GM15510 (cell line): ENCODE measurements around the gene FOXB2.

Experiments
- POLR2A ChIP-seq: IDR thresholded peaks from 3 replicates; pipeline ENCODE4 v1.6.1; 2011; ENCODE audit warnings: borderline replicate concordance; ENCODE audit not compliant: insufficient read length; ENCODE audit errors: extremely low read depth

The FOXB2 gene

GRCh38 chr9:77013206-77013931 lies 6.1 kb upstream of the FOXB2 start:
- no peak for TF ChIP-seq POLR2A

DNA sequence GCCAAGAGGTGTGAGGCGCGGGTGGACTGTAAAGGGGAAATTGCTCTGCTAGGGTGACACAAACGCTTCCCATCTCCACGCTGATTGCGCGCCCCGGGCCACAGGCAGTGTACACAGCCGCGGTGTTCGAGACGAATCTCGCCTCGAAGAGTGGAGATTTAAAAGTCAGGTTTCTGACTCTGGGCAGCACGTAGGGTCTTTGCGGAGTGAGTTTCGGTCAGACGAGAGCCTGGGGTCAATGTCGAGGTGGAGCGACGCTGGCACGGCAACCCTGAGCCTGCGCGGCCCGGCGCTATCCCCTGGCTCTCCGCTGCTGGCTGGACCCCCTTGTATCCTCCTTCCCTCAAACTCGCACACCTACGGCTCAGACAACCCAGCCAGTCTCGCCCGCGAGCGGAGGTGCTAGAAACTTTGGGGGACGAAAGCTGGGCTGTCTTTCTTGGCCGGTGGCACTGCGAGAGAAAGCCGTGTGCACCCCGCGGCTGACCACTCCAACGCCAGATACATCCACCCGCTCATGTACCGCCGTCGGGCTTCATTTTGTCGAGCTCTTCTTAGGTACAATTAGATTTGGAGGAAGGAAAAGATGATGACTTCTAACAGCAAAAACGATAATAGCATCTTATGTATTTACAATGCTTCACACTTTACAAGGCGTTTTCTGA lies 5.4 kb upstream of the FOXB2 start:
- TF ChIP-seq POLR2A: no peak

GRCh38 chr9:77014597-77015263 lies 4.7 kb upstream of the FOXB2 start:
- TF ChIP-seq POLR2A: no peak

DNA sequence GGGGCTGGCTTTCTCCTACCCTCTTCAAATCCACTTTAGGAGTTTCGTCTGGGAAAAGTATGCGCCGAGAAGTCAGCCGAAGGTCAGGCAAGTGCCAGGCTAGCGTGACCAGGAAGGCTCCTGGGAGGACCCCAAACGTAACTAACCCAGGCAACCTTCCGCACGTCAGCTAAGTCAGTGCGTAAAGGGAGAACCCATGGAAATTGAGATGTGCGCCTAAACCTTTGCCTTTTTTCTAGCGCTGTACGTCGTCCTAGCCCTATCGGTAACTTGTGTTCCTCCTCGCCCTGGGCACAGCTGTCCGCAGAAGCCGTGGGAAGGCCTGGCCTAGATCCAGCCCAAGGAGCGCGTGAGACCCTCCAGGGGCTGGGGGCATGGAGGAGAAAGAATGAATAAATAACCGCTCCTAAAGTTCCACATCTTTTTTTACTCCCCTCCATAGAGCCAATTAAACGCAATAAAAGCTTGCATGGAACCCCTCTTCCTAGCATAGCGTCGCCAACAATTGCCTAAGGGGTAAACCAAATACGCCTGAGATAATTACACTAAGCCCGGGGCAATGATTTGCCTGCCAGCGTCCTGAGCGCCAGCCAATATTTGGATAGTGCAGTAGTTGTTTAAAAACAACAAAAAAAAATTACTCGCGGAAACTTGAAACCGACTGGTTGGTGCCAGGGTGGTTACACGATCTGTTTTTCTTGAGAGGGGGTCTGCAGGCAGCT lies 4.0 kb upstream of the FOXB2 start:
- no peak for TF ChIP-seq POLR2A

- no peak for TF ChIP-seq POLR2A
Measured at GRCh38 chr9:77016121-77016525, 3.3 kb upstream of the FOXB2 start.

- TF ChIP-seq POLR2A: no peak
Measured at GRCh38 chr9:77016526-77017504, 2.6 kb upstream of the FOXB2 start.

DNA sequence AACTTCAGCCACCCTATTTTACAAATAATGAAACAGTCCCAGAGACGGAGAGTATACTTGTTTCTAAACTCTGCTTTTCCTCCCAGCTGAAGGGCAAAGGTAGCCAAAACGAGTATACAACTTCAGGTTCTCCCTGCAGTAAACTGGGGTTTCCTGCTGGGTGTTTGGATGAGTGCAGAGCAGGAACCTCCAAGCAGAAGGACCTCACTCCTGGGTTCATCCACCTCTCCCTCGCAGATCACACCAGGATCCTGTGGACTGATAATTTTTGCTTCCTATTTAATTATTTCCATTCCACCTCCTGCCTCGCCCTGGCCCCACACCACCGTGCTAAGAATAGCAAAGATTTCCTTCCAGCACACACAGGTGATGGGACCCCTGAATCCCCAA lies 2.0 kb upstream of the FOXB2 start:
- TF ChIP-seq POLR2A: no peak

GRCh38 chr9:77018058-77018968 lies 1.1 kb upstream of the FOXB2 start:
- TF ChIP-seq POLR2A: no peak

DNA sequence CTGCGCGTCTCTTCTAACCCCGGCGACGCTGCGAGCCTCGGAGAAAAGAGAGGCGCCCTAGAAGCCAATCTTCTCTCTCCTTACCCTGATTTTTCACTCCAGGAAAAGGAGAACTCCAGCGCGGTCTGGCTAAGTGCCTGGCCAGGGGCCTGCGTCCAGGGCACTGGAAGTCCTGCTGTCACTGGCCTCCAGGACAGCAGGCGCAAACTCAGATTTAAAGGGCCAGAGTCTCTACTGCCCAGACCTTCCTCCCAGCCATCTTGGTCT lies 553 bp upstream of the FOXB2 start:
- no peak for TF ChIP-seq POLR2A

DNA sequence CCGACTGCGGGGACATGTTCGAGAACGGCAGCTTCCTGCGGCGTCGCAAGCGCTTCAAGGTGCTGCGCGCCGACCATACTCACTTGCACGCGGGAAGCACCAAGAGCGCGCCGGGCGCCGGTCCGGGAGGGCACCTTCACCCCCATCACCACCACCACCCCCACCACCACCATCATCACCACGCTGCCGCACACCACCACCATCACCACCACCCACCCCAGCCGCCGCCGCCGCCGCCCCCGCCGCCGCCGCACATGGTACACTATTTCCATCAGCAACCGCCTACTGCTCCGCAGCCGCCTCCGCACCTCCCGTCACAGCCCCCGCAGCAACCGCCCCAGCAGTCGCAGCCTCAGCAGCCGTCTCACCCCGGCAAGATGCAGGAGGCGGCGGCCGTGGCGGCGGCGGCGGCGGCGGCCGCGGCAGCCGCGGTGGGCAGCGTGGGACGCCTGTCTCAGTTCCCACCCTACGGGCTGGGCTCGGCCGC lies 514 bp downstream of the FOXB2 start:
- no peak for TF ChIP-seq POLR2A

DNA sequence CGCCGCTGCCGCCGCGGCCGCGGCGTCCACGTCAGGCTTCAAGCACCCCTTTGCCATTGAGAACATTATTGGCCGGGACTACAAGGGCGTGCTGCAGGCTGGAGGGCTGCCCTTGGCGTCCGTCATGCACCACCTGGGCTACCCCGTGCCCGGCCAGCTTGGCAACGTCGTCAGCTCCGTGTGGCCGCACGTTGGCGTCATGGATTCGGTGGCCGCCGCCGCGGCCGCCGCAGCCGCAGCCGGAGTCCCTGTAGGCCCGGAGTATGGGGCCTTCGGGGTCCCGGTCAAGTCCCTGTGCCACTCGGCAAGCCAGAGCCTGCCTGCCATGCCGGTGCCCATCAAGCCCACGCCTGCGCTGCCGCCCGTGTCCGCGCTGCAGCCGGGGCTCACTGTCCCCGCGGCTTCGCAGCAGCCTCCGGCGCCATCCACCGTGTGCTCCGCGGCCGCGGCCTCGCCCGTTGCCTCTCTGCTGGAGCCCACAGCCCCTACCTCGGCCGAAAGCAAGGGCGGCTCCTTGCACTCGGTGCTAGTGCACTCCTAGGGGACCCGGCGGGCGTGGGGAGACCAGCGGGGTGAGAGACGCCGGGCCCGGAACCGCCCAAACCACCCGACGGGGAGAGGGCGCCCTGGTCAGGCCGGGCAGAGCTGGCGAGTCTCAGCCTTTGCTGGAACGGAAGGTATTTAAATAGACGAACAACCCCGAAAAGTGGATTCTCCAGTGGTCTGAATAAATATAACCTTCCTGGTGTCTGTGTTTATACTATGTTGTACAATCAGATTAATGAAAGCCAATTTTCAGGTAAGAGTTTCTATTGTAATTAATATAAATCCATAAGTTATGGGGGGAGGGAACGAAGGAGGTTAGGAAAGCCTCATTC lies 1.2 kb downstream of the FOXB2 start:
- no peak for TF ChIP-seq POLR2A

- TF ChIP-seq POLR2A: no peak
Measured at GRCh38 chr9:77021291-77021894, 1.9 kb downstream of the FOXB2 start.
